Measurements from ENCODE around the gene LMF1.

The LMF1 gene

DNA sequence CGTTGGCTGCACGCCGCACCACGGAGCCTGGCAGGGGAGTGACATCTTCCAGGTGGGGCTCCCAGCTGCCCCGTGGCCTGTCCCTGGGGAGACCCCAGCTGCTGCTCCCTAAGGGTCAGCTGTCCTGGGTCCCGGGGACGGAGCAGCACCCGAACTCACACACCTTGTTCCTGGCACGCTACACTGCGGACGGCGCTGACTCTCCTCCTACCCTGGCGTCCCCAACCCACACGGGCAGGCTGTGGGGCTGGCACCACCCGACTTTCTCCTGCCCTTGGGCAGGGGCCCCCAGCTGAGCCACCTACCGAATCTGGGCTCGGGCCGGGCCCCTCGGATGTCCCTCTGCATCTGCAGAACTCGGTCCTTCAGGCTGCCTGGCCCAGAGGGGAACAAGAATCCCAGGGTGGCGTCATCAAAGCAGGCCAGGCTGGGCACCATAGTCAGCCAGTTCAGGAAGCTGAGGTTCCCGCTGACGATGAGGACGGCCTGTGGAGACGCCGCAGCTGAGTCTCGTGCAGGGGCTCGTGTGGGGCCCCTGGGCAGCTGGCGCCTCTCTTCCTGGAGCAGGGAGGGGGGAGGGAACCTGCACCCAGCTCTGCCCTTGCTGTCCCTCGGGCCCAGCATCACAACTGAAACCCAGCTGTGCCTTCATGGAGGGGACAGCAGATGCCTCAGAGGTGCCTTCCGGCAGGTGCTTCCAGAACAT lies 99.8 kb downstream of the LMF1 start:
- no peaks in the 10 kb centered on the region for H3K9me2 ChIP-seq (replicated peaks; ENCODE audit: insufficient read depth, low read length)
- H3K27me3 ChIP-seq (ENCODE audit: low read length), result no peaks in the 10 kb centered on the region
- no peaks in the 10 kb centered on the region for H3K36me3 ChIP-seq (ENCODE audit: low read length)
- H3F3A ChIP-seq (ENCODE audit: insufficient read depth), result no peaks in the 10 kb centered on the region
- TF ChIP-seq EZH2phosphoT487 (conservative IDR thresholded peaks at IDR 0.05; ENCODE audit: low read length) (no peak), CTCF (IDR thresholded peaks at IDR 0.05; ENCODE audit: insufficient read depth, low read length, poor library complexity, severe bottlenecking) (no peak)
- no peak overlapping the region for H3K4me3 ChIP-seq (ENCODE audit: insufficient read depth, low read length, poor library complexity, severe bottlenecking)
- no peak overlapping the region for H3K27ac ChIP-seq (ENCODE audit: low read depth, low read length)
- no peak overlapping the region for H2AFZ ChIP-seq (ENCODE audit: low read depth, low read length, severe bottlenecking)
- no peak overlapping the region for H3K4me2 ChIP-seq (ENCODE audit: low read depth, low read length, poor library complexity, severe bottlenecking)
- H4K20me1 ChIP-seq (ENCODE audit: low read depth, low read length), result no peaks in the 10 kb centered on the region
- H3K9me3 ChIP-seq (ENCODE audit: insufficient read depth, low read length), result no peaks in the 10 kb centered on the region
- H3K9ac ChIP-seq (ENCODE audit: low read length), result no peak overlapping the region
- H3K79me2 ChIP-seq (ENCODE audit: insufficient read depth, low read length), result no peaks in the 10 kb centered on the region

DNA sequence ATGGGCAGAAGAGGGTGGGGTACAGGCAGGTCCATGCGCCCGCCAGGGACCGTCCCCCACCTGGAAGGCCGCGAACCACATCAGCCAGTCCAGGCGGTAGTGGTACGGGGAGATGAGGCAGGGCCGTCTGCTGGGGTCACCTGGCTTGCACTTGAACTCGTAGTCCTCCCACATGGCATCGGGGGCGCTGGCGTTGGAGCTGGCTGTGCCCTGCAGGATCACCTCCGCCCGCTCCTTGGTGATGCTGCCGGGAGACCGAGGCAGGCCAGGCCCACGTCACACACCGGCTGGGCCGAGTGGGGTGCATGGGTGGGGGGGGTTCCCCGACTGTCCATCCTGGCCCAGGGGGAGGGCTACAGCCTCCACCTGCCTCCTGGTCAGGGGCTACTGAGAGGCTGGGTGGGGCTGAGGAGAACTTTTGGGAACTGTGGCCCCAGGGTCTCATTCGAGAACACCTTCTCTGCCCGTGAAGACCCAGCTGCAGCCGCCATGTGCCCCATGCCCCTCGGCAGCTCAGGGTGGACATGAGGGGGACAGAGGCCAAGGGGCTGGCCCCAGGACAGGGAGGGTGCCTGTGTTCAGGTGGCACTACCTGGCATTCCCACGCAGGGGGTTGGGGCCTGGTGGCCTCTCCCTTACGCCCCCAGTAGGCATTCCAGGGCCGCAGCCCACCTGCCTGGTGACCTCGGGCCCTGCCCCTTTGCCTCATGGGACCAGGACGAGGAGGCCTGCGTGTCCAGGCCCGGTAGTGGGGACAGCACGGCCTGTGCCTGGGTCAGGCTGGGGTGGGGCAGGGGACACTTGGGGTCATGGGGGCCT lies 100.8 kb downstream of the LMF1 start:
- no peaks in the 10 kb centered on the region for H3K9me3 ChIP-seq (ENCODE audit: insufficient read depth, low read length)
- no peaks in the 10 kb centered on the region for H3K27me3 ChIP-seq (ENCODE audit: low read length)
- H3K9me2 ChIP-seq (replicated peaks; ENCODE audit: insufficient read depth, low read length), result no peaks in the 10 kb centered on the region
- H3K4me3 ChIP-seq (ENCODE audit: insufficient read depth, low read length, poor library complexity, severe bottlenecking), result no peak overlapping the region
- H3K9ac ChIP-seq (ENCODE audit: low read length), result no peak overlapping the region
- no peak overlapping the region for H3K27ac ChIP-seq (ENCODE audit: low read depth, low read length)
- no peaks in the 10 kb centered on the region for H4K20me1 ChIP-seq (ENCODE audit: low read depth, low read length)
- no peaks in the 10 kb centered on the region for H3F3A ChIP-seq (ENCODE audit: insufficient read depth)
- no peak overlapping the region for H2AFZ ChIP-seq (ENCODE audit: low read depth, low read length, severe bottlenecking)
- no peak overlapping the region for H3K4me2 ChIP-seq (ENCODE audit: low read depth, low read length, poor library complexity, severe bottlenecking)
- H3K36me3 ChIP-seq (ENCODE audit: low read length), result no peaks in the 10 kb centered on the region
- H3K79me2 ChIP-seq (ENCODE audit: insufficient read depth, low read length), result no peaks in the 10 kb centered on the region
- TF ChIP-seq EZH2phosphoT487 (conservative IDR thresholded peaks at IDR 0.05; ENCODE audit: low read length), result no peak
- no peak for TF ChIP-seq CTCF (IDR thresholded peaks at IDR 0.05; ENCODE audit: insufficient read depth, low read length, poor library complexity, severe bottlenecking)

DNA sequence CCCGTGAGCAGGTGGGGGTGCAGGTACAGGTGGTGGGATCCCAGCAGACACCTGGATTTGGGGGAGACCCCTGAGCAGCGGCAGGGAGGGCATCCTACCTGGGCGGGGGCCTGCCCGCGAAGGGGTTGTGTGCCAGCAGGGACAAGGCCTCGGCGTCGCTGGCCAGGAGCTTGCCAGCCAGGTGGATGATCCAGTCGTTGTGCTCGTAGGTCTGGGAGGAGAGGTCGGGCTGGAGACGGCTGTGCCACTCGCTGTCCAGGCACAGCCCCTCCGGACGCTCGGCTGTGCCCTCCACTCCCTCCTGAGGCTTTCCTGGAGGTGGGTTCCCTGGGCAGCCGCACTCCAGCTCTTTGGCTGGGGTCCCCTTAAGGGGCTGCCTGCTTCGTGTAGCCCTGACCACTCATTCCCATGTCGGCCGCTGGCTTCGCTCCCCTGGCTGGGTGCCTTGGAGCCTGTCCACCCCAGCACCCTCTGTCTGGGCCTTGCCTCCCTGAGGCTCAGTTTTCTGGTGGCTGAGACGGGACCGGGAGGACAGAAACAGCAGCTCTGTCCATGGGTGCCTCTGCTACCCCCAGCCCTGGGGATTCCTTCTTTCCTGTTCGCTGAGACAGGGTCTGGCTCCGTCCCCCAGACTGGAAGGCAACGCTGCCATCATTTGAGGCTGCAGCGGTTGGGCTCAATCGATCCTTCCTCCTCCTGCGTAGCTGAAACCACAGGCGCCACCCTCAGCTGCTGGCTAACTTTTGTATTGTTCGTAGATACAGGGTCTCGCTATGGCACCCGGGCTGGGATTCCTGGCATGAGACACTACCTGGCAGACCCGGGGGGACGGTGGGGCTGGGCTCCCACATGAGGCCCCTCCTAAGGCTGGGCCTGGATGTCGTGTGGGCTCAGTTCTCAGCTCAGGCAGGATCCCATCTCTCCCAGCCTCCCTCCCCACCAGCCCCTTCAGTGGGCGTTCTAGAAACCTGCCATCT lies 101.7 kb downstream of the LMF1 start:
- no peak for TF ChIP-seq EZH2phosphoT487 (conservative IDR thresholded peaks at IDR 0.05; ENCODE audit: low read length)
- no peak for TF ChIP-seq CTCF (IDR thresholded peaks at IDR 0.05; ENCODE audit: insufficient read depth, low read length, poor library complexity, severe bottlenecking)
- no peak overlapping the region for H3K9ac ChIP-seq (ENCODE audit: low read length)
- H3K27me3 ChIP-seq (ENCODE audit: low read length), result no peaks in the 10 kb centered on the region
- H3K4me2 ChIP-seq (ENCODE audit: low read depth, low read length, poor library complexity, severe bottlenecking), result no peak overlapping the region
- no peaks in the 10 kb centered on the region for H3K9me2 ChIP-seq (replicated peaks; ENCODE audit: insufficient read depth, low read length)
- no peaks in the 10 kb centered on the region for H3F3A ChIP-seq (ENCODE audit: insufficient read depth)
- H3K4me3 ChIP-seq (ENCODE audit: insufficient read depth, low read length, poor library complexity, severe bottlenecking), result no peak overlapping the region
- no peak overlapping the region for H3K27ac ChIP-seq (ENCODE audit: low read depth, low read length)
- no peaks in the 10 kb centered on the region for H4K20me1 ChIP-seq (ENCODE audit: low read depth, low read length)
- no peaks in the 10 kb centered on the region for H3K9me3 ChIP-seq (ENCODE audit: insufficient read depth, low read length)
- no peak overlapping the region for H2AFZ ChIP-seq (ENCODE audit: low read depth, low read length, severe bottlenecking)
- H3K36me3 ChIP-seq (ENCODE audit: low read length), result no peaks in the 10 kb centered on the region
- no peaks in the 10 kb centered on the region for H3K79me2 ChIP-seq (ENCODE audit: insufficient read depth, low read length)

Measured in SU-DHL-6 (cell line).